ENCODE results near the gene HINT1.
"Not testable (repeated sequence)": the region's sequence is repeated elsewhere in the genome, so short reads cannot be mapped to it uniquely, and the experiment has no call there.

HINT1 gene

DNA sequence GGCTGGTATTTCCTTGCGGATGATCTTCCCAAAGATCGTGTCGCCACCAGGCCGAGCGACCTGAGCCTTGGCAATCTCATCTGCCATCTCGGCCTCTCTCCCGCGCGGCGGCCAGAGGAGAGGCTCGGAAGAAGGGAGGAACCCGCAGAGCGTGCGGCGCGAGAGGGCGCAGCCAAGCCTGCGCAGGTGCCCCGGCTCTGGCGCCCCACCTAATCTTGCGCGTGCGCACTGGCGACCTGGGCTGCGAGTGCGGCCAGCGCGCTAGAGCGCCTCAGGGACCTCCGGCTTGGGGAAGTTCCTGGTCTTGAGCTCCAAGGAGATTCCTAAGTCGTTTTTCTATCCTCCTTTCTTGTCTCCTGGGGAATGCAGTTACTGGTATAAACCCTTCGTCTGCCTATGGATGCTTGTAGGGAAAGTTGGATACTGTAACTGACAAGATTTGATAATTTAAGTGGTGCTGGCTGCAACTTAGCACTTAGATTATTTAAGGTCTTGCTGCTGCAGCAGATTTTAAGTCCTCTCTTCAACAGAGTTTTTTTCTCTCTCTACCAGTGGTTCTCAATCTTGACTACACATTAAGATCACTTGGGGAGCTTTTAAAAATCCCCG lies at the start of gene HINT1:
HINT1 (minus strand) TSS at position 138 of the 609 bp plus-strand sequence; CDS start at position 87, 51 bp downstream.
- DNase-seq, result peak; percentile 53

DNA sequence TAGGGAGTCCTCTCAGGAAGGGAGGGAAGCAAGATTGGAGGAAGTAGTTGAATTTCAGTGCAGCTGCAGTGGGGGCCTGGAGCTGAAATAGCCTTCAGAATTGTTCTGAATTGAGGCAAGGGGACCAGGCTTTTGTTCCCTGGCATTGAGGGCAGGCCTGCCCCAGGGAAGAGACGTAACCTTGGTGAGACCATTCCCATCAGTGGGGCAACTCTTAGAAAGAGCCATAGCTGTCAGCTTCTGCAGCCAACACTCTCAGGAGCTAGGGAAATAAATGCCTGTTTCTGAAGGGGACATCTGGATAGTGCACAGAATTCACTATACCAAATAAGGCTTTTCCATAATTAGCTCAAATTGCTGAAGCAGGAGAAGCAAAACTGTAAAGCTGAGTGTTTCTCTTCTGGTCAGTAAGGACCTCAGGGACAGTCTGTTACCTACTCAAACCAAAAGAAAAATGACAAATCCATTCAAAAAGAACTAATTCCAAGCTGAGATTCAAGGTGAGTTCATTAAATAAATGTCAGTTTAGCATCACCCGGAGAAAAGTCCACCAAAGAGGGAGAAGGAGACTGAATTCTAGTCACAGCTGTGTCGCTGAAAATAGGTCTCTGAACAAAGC lies 49.7 kb upstream of the HINT1 start:
- peak; percentile 7 for DNase-seq

DNA sequence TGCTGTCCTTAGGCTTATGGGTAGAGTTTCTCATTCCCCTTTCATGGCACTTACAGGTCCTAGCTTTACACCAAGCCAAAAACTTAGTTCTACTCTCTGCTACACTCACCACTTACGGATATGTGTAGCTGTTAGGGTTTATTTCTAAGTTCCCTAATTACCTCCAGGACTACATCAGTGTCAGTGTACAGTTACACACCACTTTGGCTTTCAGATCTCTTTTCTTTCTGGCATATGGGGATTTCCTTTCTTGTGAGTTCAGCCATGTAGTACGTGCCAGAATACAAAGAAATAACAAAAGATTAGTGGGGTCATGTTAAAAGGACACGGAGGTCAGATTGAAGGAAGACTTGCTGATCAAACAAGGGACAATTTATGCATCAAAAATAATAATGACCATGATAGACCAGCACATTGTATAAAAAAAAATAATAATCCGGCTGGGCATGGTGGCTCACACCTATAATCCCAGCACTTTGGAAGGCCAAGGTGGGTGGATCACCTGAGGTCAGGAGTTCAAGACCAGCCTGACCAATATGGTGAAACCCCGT lies 47.5 kb upstream of the HINT1 start:
- DNase-seq, result no peak

DNA sequence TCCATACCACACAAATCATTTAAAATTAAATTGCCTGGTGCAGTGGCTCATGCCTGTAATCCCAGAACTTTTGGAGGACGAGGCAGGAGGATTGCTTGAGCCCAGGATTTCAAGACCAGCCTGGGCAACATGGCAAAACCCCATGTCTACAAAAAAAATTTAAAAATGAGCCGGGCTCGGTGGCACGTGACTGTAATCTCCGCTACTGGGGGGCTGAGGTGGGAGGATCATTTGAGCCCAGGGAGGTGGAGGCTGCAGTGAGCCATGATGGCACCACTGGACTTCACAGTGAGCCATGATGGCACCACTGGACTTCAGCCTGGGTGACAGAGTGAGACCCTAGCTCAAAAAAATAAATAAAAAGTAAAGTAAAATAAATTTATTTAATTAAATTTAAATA lies 46.6 kb upstream of the HINT1 start:
- DNase-seq, result no peak

DNA sequence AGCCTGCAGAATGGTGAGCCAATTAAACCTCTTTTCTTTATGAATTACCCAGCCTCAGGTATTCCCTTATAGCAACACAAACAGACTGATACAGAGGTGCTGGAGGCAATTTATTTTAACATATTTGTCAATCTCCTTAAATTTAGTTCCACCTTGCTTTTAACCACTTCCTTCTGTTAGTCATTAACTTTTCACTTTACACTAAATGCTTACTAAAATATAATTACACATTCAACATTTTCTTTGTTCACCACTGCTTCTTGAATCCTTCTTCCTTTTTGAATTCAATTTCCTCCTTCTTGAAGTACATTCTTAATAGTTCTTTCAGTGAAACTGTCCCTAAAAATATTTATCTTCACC lies 45.1 kb upstream of the HINT1 start:
- DNase-seq, result no peak

DNA sequence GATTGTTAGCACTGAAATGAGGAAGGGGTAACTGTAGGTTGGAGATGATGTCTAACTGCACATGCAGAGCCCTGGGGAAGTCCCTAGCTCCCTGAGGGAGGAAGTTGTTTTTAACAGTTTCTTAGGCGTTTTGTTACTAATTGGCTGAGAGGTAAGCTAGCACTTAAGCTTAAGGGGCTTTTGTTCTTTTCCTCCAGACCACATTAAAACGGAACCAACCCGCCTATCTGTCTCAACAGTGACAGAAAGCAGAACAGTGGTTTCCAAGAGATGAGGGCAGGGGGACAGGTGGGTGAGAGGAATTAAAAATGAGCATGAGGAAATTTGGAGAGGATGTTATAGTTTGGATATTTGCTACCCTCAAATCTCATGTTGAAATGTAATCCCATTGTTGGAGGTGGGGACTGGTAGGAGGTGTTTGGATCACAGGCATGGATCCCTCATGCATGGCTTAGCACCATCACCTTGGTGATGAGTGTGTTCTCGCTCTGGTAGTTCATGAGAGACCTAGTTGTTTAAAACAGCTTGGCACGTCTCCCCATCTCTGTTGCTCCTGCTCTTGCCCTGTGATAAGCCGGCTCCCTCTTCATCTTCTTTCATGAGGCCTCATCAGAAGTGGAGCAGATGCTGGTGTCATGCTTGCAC lies 44.6 kb upstream of the HINT1 start:
- peak; percentile 85 for DNase-seq

DNA sequence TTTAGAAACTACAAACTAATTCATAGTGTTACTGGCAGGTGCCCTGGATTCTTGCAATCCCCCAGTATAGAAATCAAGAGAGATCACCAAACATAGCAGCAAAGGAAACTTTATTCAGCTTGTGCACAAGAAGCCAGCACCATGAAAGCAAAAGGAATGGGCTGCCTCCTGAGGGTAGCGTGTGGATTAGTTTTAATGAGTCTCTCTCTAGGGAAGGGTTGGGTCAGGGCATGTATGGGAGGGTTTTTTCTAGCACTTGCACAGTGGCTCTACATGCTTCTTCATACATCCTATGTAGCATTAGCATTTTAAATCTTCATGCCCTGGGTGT lies 44.1 kb upstream of the HINT1 start:
- DNase-seq, result no peak

DNA sequence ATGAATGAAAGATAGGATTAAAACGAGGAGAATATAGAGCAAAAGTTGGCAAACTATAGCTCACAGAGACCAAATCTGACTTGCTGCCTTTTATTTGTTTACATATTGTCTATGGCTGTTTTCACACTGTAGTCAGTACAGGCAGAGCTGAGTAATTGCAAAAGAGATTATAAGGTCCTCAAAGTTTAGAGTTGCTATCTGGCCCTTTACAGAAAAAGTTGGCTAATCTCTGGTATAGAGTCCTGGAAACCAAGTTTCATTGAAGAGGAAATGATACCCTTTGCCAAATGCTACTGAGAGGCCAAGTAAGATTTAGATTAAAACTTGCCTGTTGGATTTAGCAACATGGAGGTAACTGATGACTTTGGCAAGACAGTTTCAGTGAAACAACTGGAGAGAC lies 41.7 kb upstream of the HINT1 start:
- DNase-seq, result no peak

DNA sequence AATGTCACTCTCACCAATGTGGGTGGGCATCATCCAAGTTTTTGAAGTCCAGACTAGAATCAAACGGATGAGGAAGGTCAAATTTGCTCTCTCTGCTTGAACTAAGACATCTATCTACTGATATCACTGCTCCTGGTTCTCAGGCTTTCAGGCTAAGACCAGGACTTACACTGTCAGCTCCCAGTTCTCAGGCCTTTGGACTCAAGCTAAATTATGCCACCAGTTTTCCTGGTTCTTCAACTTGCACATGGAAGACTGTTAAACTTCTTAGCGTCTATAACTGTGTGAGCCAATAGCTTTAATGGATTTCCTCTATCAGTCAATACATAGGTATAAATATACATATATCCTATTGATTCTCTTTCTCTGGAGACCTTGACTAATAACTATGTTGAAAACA lies 41.0 kb upstream of the HINT1 start:
- DNase-seq, result no peak

DNA sequence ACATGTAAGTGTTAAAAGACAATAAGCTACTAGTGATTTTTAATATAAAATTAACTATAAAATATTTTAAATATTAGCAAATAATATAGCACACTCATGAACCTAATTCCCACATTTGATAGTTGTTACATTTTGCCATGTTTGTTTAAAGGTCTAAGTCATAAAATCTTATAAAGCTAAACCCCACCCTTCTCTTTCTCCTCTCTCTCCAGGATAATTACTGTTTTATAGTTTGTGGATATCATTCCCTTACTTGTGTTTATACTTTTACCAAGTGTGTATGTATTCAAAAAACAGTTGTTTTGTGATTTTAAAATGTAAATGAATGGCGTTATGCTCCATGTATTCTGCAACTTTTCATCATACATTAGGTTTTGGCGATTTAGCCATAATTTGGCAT lies 39.9 kb upstream of the HINT1 start:
- DNase-seq, result no peak

DNA sequence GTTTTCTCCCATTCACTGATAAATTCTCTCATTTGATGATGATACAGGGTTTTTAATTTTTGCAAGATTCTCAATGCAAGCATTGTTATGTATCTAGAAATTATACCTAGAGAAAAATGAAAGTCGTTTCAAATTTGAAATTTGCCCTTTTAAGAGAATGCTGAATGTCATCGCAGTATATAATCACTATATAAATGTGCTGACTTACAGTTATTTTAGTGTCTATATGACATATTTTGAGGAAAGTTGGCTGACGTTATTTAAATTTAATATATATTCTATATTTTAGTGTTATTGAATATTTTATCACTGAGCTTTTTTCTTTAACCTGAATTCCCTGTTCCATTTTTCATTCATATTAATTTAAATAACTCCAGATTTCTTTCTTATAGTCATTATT lies 35.5 kb upstream of the HINT1 start:
- DNase-seq, result no peak

DNA sequence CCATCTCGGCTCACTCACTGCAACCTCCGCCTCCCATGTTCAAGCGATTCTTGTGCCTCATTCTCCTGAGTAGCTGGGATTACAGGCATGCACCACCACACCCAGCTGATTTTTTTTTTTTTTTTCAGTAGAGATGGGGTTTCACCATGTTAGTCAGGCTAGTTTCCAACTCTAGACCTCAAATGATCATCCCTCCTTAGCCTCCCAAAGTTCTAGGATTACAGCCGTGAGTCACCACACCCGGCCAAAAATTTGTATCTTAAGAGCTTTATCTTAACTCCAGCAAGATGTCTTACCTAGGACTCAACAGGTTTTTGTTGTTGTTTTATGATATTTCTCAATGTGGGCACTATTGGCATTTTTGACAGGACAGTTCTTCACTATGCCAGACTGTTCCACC lies 33.6 kb upstream of the HINT1 start:
- DNase-seq, result no peak

DNA sequence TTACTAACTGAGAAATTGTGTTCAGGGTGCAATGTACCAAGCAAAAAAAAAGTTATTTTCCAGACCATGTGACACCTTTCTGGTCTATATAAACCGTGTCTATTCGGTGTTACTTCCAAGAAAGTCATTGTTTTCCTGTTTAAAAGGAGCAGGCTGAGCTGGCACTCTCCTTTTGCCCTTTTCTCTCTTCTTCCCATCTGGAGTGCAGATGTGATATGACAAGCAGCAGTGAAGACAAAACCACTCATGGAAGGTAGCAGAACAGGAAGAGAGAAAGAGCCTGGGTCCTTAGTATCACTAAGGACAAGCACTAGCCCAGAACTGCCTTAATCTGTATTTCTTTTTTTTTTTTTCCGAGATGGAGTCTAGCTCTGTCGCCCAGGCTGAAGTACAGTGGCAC lies 31.3 kb upstream of the HINT1 start:
- no peak for DNase-seq

DNA sequence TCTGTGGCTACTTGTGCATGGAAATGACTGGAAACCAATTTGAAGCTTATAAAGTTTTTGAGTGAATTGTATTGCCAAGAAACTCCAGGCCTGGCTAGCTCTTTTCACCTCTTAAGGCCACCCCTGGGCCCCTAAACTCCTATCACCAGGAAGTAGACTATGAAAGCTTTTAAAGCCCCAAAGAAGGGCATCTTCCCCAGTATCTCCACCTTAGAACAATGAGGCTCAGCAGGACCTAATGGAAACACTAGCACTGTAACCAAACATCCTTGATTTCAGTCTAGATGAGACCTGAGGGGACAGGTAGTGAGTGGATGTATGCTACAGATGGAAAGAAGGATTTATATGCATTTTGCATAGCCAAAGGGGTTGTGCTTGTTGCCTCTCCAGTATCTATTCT lies 30.6 kb upstream of the HINT1 start:
- DNase-seq, result no peak

DNA sequence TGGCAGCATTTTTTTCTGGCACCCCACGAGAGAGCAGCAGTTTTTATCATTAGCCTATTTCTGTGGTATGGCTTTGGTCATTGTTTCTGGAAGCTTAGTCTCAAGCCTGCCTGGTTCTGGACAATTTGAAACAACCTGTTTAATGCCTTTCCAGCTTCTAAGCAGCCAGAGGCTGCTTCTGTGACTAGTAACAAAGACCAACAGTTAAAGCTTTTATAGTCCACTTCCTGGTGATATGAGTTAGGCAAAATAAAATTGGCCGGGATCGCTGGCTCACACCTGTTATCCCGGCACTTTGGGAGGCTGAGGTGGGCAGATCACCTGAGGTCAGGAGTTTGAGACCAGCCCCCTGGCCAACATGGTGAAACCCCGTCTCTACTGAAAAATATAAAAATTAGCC lies 29.7 kb upstream of the HINT1 start:
- no peak for DNase-seq

DNA sequence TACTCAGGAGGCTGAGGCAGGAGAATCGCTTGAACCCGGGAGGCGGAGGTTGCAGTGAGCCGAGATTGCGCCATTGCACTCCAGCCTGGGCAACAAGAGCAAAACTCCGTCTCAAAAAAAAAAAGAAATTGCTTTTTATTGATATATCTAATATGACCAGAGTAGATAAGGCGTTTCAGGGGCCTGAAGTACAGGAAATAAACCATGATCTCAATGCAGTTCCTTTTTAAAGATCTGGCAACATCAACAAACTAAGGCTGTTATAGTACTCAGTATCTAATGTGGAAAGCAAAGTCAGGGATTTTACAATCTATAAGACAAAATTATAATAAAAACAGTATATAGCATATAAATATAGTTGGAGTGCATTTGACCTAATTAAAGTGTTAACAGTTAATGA lies 28.8 kb upstream of the HINT1 start:
- DNase-seq, result not testable (repeated sequence)

DNA sequence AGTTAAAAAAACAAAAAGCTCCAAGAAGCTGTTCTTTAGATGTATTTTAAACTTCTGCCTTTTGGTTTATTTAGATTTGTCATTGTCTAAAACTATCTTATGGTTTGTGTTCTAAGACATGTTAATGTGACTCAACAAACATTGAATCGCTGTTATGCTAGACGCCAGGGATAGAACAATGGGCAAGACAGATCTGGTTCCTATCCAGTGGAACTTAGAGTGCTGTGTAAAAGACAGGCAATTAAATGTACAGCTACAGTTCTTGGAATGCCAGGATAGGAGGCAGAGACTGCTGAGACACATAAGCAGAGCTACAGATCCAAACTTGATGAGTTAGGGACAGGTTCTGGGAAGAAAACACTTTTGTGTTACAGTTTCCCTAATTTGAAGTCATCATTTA lies 28.1 kb upstream of the HINT1 start:
- DNase-seq, result no peak

DNA sequence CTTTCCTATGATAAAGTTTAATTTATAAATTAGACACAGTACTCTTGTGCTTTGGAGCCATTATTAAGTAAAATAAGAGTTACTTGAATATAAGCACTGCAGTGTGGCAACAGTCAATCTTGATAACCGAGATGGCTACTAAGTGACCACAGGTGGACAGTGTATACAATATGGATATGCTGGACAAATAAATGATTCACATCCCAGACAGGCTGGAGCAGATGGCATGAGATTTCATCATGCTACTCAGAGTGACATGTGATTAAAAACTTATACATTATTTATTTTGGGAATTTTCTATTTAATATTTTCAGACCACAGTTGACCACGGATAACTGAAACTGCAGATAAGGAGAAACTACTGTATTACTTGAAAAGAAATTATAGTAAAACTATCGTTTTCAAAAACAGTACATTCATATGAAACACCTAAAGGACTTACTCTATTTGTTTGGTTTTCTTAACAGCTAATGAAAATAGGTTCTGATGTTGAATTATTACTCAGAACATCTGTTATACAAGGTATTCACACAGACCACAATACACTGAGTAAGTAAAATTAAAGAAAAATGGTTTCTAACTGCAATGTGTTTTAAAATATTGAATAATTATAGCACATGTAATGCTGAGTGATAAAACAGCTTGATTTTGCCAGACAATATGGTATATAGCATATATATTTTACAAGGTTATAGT lies 21.7 kb upstream of the HINT1 start:
- no peak for DNase-seq

DNA sequence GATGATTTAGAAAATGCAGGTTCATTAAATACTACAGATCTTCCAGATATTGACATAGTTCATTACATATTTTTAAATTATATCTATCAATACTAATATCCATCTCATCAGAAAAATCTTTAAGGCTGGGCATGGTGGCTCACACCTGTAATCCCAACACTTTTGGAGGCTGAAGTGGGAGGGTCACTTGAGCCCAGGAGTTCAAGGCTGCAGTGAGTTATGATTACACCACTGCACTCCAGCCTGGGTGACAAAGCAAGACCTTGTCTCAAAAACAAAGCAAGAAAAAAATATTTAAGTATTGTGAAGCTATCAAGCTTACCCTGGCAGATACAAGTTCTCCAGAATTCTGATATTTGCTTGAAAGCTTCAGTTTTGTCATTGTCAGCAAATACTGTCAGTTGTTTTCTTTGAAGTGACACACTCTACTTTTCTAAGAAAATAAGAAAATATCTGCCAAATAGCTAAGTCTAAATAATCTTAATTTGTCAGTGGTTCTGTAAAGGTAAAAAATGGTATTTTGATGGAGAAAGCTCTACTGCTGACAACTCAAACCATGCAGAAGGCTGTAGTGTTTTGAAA lies 20.6 kb upstream of the HINT1 start:
- no peak for DNase-seq

DNA sequence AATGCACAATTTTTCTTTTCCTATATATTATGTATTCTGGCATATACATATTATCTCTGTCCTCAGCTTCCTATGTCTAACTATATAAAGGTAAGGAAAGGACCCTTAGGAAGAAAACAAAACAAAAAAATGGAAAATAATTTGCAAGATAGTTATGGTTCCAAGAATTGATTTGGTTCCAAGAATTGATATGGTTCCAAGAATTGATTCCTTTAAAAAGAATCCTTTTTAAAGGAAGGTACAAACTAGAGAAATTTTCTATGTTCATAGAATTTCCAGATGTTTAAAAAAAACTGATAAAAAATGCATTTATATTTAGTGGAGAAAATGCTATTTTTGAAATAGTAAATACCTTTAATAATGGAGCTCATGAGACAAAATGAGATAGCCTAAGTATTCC lies 17.8 kb upstream of the HINT1 start:
- DNase-seq, result no peak

DNA sequence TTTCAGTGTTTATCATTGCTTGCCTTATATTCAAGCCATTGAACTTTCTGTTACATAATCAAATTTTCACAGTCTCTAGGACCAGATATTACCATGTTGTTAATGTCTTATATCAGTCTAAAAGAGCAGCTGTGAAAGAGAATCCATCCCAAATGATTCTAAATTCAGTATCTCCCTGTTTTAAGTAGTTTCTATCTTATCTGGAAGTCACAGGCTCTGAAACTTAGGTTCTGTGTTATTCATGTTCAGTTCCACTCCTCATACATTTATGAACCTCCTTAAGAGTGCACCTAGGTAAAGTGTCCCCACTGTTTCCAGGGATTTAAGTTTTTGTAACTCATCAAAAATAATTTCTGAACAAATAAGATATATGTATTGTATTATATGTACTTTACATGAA lies 15.4 kb upstream of the HINT1 start:
- DNase-seq, result no peak

DNA sequence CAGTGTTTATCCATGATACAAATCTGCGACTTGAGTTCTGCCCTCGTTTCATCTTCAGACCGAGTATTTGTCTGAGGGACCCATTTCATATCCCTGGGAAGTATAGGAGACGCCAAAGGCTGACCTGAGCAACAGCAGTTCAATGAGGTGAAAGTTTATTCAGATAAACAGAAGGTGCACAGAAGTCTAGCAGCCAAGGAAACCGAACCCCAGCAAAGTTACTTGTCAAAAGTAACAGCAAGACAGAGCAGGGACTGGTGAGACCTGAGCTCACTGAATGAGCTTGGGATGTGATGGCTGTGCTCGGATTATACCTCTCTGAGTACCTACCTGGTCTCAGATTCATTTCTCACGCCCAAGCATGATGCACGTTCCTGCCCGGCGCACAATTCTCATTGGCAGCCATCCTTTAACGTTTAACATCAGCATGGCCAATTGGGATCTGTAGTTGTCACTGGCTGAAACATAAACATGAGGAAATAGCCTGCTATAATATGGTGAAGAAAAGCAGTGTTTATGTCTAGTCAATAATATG lies 6.3 kb upstream of the HINT1 start:
- DNase-seq, result no peak

DNA sequence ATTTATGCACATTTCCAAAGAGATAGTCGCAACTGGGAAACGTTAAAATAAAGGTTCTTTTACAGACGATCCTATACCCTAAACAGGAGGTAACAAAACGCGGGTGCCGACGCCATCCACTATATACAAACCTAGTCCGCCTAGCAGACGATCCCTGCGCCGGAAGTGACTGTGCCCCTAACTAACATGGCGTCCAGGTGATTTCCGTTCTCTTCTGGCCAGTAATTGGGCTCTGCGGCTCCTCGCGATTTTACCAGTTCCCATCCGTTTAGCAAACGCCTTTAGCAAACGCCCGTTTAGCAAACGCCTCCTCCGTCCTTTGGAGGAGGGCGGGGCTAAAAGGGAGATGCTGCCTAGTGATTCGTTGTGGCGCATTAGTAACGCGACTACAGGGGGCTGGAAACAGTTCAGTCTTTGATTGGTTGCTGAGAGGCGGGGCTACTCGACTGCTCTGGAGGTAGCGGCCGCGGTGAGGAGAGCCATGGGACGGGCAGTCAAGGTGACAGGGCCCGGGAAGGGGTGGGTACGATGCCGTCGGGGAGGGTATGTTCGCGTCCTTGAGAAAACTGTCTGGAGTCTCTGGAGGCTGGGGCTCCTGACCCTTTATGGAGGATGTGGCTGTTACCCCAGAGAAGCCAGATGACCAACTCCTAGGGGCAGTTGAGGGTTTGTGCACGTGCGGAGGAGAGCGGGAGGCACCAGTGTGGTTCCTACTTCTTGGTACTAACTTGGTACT lies 5.7 kb upstream of the HINT1 start, which contains the start of gene LYRM7:
LYRM7 (plus strand) TSS at position 405 of the 736 bp plus-strand sequence; CDS start at position 482, 77 bp downstream.
- DNase-seq, result peak; percentile 99

All from NCI-H1694 (cell line).